ENCODE data around the gene DSCAML1. TPM values are rescaled to one million over a fixed set of nuclear protein-coding genes. Genes with fewer than 3 reads are reported as not detected.

DSCAML1 gene
- total RNA-seq, 1 experiment from 2014 or later = 0.90 TPM

DNA sequence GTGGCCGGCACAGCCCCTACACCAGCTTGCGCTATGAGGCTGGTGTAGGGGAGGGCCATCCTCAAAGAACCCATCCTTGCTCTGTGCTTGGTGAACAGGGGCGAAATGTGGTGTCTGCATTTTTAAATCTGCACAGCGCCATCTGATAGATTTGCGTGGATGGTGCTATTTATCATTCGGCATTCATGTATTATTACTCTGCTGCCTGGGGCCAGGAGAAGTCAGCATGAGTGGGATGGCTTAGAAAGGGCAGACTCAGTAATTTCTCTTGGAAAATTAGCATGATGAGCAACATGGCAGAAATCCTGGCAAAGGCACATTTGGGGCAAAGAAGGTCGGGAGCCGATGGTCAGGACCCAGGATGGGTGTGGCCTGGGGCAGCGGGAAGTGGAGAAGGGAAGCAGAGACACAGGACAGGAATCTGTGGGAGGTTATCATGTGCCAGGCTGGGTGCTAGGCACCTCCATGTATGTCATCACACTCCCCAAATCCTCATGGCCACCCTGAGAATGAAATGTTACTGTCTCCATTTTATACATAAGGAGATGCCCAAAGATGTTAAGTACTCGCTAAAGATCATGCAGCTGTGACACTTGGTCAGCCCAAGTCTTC, 320.4 kb downstream of the DSCAML1 start:
- CTCF ChIA-PET = interaction anchor here (0.6 to 5.8 kb wide), 5 partner anchors 33 to 137 kb away, joined by 3 to 39 read pairs (median 4); no protein-coding TSS in a partner anchor
- no peaks in the 10 kb centered on the region for H3K36me3 Mint-ChIP-seq
- H3K4me1 Mint-ChIP-seq = peaks cover 34% of the 10 kb centered on the region
- DNase-seq (ENCODE audit: low spot score) (no peak), ATAC-seq (no peak)
- H3K27ac Mint-ChIP-seq = no peak overlapping the region; the same call in 1 of the 2 replicates
- POLR2A ChIA-PET = no interaction called here
- TF ChIP-seq CREB1 (CRISPR knock-in tag; IDR thresholded peaks at IDR 0.05) (no peak), CREM (CRISPR knock-in tag; IDR thresholded peaks at IDR 0.05) (no peak), PRRX2 (CRISPR knock-in tag; IDR thresholded peaks at IDR 0.05) (no peak), ZNF396 (CRISPR knock-in tag; IDR thresholded peaks at IDR 0.05; ENCODE audit: borderline replicate concordance) (no peak), FOXJ3 (CRISPR knock-in tag; IDR thresholded peaks at IDR 0.05; ENCODE audit: borderline replicate concordance) (no peak)
- TF ChIP-seq, protein P1, sequence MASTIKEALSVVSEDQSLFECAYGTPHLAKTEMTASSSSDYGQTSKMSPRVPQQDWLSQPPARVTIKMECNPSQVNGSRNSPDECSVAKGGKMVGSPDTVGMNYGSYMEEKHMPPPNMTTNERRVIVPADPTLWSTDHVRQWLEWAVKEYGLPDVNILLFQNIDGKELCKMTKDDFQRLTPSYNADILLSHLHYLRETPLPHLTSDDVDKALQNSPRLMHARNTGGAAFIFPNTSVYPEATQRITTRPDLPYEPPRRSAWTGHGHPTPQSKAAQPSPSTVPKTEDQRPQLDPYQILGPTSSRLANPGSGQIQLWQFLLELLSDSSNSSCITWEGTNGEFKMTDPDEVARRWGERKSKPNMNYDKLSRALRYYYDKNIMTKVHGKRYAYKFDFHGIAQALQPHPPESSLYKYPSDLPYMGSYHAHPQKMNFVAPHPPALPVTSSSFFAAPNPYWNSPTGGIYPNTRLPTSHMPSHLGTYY (CRISPR knock-in tag; IDR thresholded peaks at IDR 0.05) = no peak
- H3K9me3 Mint-ChIP-seq = no peaks in the 10 kb centered on the region
- peaks cover 2% of the 10 kb centered on the region for H3K27me3 Mint-ChIP-seq (ENCODE audit: low read depth)
- no peak overlapping the region for H3K4me3 Mint-ChIP-seq

DNA sequence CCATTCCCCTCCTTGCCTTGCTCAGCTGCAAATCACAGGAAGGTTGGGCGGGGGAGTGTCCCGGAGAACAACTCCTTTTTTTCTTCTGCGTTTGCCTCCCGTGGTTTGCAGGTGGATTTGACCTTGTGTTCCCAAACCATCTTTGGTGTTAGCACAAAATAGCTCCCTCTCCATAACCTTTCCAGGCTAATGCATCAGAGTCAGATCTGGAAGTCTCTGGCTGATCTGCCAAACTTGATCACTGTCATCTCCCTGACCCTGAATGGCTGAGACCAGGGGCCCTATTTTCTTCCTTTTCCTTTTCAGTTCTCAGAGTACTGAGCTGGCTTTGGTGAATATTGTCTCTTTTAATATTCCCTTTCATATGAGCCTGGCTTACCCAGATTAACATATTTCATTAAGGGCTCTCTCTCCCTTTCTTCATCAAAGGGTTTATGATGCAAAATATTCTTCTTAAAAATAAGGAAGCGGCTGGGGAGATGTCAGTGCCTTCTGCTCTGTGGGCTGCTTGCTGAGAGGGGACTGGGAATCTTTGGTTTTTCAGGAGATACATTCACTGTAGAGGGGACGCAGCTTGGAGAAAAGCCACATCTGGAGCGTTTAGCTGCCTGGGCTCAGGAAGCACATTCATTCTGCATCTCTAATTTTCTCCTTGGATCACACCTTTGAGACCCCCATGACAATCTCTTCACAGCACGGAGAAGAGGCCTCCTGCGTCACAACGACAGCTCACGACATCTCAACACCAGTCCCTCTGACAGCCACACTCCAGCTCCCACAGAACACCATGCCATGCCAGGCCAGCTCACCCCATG, 321.1 kb downstream of the DSCAML1 start:
- no peaks in the 10 kb centered on the region for H3K9me3 Mint-ChIP-seq
- ATAC-seq (no peak), DNase-seq (ENCODE audit: low spot score) (no peak)
- no peaks in the 10 kb centered on the region for H3K36me3 Mint-ChIP-seq
- ChIA-PET POLR2A (no interaction called here), CTCF (interaction anchor here (1.2 to 5.8 kb wide), 4 partner anchors 33 to 137 kb away, joined by 3 to 39 read pairs (median 6); no protein-coding TSS in a partner anchor)
- H3K27ac Mint-ChIP-seq = no peak overlapping the region; the same call in 1 of the 2 replicates
- H3K27me3 Mint-ChIP-seq (ENCODE audit: low read depth) = peaks cover 2% of the 10 kb centered on the region
- H3K4me3 Mint-ChIP-seq = no peak overlapping the region
- peaks cover 34% of the 10 kb centered on the region for H3K4me1 Mint-ChIP-seq
- TF ChIP-seq ELF4 (CRISPR knock-in tag; IDR thresholded peaks at IDR 0.05; ENCODE audit: low read depth) (no peak), NR2C2 (CRISPR knock-in tag; IDR thresholded peaks at IDR 0.05) (no peak), GRHL2 (CRISPR knock-in tag; IDR thresholded peaks at IDR 0.05; ENCODE audit: insufficient replicate concordance, severe bottlenecking) (no peak)

DNA sequence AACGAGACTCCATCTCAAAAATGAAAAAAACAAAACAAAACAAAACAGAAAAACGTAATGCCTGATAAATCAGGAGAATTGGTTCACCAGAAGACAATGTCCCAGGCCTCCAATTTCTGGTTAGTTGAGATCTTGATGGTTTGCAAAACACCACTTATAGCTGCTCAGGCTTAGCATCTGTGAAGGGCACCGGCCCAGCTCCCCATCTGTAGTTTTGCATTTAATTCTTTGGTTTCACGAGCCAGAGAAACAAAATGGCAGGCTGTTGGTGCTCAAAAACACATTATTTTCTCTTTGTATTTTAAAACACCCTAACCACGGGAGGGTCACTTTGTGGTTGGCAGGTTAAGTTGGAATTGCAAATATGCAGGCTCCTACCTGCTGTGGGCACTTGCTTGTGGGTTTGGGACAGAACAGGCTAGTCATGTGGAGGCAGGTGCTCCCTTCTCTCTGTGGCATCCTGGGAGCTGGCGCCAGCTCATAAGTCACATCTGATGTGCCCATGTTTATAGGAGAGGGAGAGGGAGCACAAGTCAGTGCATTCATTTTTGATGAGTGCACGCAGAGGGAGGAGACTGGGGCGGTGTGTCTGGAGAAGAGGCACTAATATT, 323.4 kb downstream of the DSCAML1 start:
- peaks cover 34% of the 10 kb centered on the region for H3K4me1 Mint-ChIP-seq
- ChIA-PET CTCF (interaction anchor here (2.1 to 5.8 kb wide), 2 partner anchors 30 to 47 kb away, joined by 7 to 39 read pairs; no protein-coding TSS in a partner anchor), POLR2A (no interaction called here)

DNA sequence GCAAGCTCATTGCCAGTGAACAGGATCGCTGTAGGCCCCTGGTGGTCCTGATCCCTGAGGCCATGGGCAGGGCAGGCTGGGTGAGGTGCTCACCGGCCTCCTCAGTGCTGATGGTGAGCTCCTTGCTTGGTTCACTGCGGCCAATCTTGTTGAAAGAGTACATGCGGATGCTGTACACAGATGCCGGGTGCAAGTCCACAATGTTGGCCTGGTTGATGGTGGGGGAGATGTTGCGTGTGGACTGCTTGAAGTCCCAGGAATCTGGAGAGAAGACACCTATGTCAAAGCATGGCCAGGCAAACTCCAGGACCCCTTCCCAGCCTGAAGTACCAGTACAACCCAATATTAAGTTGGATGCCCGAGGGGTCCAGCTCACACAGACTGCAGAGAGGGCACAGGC, 325.2 kb downstream of the DSCAML1 start:
- TF ChIP-seq MYBL2 (CRISPR knock-in tag; IDR thresholded peaks at IDR 0.05) (no peak), NFATC4 (CRISPR knock-in tag; IDR thresholded peaks at IDR 0.05) (no peak), MXD4 (CRISPR knock-in tag; IDR thresholded peaks at IDR 0.05; ENCODE audit: borderline replicate concordance) (no peak), FOXP1 (CRISPR knock-in tag; IDR thresholded peaks at IDR 0.05; ENCODE audit: borderline replicate concordance) (no peak), ZNF138 (CRISPR knock-in tag; conservative IDR thresholded peaks at IDR 0.05) (no peak), RORB (CRISPR knock-in tag; IDR thresholded peaks at IDR 0.05) (no peak), JAZF1 (CRISPR knock-in tag; IDR thresholded peaks at IDR 0.05) (no peak), TEAD1 (CRISPR knock-in tag; IDR thresholded peaks at IDR 0.05) (no peak), NR3C1 (CRISPR knock-in tag; conservative IDR thresholded peaks at IDR 0.05; ENCODE audit: low read depth) (no peak)

More for the DNA sequence above, 323.4 kb downstream of the DSCAML1 start:
- H3K27me3 Mint-ChIP-seq (ENCODE audit: low read depth) = peaks cover 2% of the 10 kb centered on the region
- no peak overlapping the region for H3K4me3 Mint-ChIP-seq
- no peak for DNase-seq (ENCODE audit: low spot score)
- TF ChIP-seq ZNF423 (CRISPR knock-in tag; IDR thresholded peaks at IDR 0.05) = 0 out of 2 replicates have a peak, but pooled peaks have one; percentile 16
- TF ChIP-seq, protein P2, sequence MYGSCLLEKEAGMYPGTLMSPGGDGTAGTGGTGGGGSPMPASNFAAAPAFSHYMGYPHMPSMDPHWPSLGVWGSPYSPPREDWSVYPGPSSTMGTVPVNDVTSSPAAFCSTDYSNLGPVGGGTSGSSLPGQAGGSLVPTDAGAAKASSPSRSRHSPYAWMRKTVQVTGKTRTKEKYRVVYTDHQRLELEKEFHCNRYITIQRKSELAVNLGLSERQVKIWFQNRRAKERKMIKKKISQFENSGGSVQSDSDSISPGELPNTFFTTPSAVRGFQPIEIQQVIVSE (CRISPR knock-in tag; IDR thresholded peaks at IDR 0.05; ENCODE audit: borderline replicate concordance) = no peak
- peak; percentile 72 for ATAC-seq
- H3K36me3 Mint-ChIP-seq = no peaks in the 10 kb centered on the region
- H3K9me3 Mint-ChIP-seq = peaks cover 3% of the 10 kb centered on the region; the same call in 1 of the 2 replicates
- peak overlapping the region; percentile 47; the same call in 1 of the 2 replicates for H3K27ac Mint-ChIP-seq

More for the DNA sequence above, 325.2 kb downstream of the DSCAML1 start:
- DNase-seq (ENCODE audit: low spot score) (no peak), ATAC-seq (no peak)
- Mint-ChIP-seq H3K4me1 (peaks cover 34% of the 10 kb centered on the region), H3K27me3 (ENCODE audit: low read depth) (peaks cover 2% of the 10 kb centered on the region), H3K27ac (no peak overlapping the region), H3K4me3 (no peak overlapping the region), H3K36me3 (no peaks in the 10 kb centered on the region), H3K9me3 (peaks cover 3% of the 10 kb centered on the region; the same call in 1 of the 2 replicates)
- CTCF ChIA-PET = interaction anchor here (0.7 to 5.8 kb wide), 2 partner anchors 28 to 46 kb away, joined by 4 to 39 read pairs; no protein-coding TSS in a partner anchor
- POLR2A ChIA-PET = no interaction called here
